Medulla oblongata (tissue), 1 donor: ENCODE results near the gene SVIP.

Source experiments
- DNase-seq: peaks from one replicate; pipeline ENCODE4 v3.0.0-alpha.2; 2015; ENCODE audit errors: extremely low spot score

Gene SVIP

GRCh38 chr11:22829231-22830081, at the start of gene SVIP:
TSS of gene SVIP (minus strand) at chr11:22829801. CDS start at chr11:22829748, 53 bp downstream.
- peak; percentile 96 for DNase-seq

DNA sequence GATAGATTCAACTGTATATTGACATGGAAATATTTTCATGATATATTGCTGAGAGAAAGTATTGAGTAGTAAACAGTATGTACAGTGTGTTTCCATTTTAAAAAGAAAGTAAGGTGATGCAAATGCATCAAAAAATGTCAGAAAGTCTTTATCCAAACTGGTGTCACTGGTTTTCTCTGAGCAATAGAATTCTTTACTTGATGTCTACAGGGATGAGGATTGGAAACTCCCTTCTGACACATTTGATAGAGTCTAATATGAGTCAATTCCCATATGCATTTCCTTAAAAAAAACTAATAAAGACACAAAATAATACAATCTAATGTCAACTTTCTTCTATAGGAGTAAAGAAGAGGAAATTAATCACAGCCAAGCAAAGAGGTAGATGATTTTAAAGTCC, 49.0 kb upstream of the SVIP start:
- no peak for DNase-seq

DNA sequence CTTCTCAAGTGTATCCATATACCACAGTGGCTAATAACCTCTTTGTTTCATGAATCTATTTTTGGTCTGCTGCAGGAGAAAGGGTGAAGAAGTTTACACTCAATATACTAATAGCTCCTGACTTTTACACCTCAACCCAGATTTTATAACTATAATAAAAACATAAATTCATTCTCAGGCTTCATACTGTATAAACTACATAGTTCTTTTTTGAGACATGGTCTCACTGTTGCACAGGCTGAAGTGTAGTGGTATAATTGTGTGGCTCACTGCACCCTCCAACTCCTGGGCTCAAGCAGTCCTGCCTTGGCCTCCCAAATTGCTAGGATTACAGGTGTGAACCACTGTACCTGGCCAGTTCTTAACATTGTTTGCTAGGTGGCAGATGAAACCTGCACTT, 48.4 kb upstream of the SVIP start:
- no peak for DNase-seq

DNA sequence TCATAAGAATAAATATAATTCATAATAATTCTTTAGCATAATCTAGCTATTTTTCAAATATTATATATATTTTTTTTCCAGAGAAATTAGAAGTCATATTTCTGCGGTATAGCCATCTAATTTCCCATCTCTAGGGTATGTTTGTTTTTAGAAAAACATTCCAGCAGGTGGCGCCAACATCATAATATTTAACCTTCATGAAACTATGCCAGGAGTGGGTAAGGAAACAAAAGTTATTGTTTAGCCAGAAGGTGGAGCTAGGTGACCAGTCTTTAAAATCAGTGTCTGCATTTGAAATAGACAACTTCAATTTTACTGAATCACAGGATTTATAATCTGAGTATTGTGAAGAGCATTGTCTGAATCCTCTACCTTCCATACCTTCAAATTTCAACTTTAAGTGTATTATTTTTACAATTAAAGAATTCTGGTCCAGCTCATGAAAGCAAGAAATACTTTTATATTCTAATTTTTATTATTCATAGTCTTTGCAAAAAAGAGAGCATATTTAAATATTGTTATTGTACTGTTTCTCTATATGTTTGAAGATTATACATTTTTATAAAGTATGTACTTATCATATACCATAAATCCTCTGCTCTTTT, 46.4 kb upstream of the SVIP start:
- DNase-seq = peak; percentile 91

DNA sequence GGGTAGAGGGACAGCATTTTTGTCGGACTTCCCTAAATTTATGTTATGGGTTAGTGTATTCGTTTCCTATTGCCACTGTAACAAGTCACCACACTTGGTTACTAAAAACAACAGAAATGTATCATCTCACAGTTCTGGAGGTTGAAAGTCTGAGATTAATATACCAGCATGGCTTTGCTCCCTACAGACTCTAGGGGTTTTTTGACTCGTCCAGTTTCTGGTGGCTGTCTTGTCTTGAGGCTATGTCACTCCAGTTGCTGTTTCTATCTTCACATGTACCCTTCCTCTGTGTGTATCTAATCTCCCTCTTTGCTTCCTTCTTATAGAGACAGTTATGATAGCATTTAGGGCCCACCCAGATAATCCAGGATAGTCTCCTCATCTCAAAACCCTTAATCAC, 39.7 kb upstream of the SVIP start:
- DNase-seq = no peak

- no peak for DNase-seq
These were observed 30.6 kb upstream of the SVIP start, which contains the start of gene CCDC179 for GRCh38 chr11:22860241-22860640. TSS of gene CCDC179 (minus strand) at chr11:22860474. CDS start at chr11:22860421, 53 bp downstream.

DNA sequence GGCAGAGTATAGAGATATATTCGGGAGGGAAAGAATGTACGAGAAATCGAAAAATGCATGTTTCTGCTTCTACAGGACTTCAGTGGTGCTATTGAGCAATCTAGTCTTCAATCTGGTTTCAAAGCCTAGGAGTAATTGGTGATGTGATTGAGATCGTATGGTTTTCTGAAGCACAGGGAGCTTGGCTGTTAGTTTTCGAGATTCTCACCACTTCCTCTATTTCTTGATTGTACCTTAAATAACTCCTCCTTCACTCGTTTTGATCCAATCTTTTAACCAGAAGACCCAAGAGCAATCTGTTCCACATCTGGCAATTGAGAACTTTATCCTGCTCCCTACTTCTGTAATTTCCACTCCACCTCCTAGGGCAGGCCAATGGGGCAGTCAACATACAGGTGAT, 30.2 kb upstream of the SVIP start:
- DNase-seq = no peak

DNA sequence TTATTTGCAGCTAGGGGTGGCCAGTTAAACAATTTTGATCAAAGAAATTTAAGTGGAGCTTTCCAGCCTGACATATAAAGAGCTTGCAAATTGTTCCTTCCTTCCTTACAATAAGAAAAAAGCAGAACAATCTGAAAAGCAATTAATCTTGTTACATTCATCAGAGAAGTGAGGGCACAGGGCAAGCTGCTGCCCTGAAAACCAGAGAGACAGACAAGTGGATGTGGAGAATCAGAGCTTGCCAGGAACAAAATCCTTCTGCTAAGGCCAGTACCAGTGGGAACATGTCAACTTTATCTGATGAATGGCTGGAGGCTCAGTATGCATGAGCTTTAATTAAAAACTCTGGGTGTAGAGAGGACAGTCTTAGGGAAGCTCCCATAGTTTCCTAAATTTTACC, 21.9 kb upstream of the SVIP start:
- DNase-seq = no peak

DNA sequence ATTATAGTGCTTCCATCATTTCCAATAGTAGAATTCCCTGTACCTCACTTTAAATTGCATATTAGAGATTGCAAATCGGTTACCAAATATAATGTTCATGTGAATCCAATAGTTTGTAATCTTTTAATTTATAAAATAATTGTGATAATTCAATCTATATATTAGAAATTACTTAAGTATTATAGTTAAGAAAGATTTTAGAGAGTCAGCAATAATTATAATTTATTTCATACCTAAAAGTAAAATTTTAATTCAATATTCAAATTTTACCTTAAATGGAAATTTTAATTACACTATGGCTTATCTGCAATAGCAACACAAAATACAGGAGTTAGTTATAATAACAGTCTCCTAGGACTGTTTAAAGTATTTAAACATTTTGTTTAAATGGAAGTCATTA, 17.1 kb upstream of the SVIP start:
- DNase-seq = no peak

DNA sequence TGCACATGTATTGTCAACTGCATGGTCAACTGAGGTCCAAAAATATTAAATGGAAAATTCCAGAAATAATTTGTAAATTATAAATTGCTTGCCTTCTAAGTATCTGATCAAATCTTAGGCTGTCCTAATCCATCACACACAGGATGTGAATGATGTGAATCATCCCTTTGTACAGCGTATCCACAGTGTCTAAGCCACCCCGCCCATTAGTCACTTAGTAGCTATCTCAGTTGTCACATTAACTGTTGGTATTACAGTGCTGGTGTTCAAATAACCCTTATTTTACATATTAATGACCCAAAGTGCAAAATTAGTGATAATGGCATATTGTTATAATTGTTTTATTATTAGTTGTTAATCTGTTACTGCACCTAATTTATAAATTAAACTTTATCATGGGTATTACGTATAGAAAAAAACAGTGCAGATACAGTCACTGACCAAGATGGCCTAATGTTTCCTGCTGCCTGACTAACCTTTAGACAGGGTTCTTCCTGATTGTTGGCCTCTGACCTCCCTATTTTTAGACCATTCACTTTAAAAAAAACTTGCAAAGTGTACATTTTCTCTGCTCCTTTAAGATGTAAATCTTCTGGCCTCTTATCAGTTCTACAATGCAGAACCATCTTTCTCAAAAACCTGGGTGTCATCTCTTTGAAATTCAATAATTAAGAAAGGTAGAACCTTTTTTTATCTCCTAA, 2.9 kb upstream of the SVIP start:
- peak; percentile 28 for DNase-seq

- no peak for DNase-seq
These were observed 447 bp upstream of the SVIP start for GRCh38 chr11:22830082-22830414.

DNA sequence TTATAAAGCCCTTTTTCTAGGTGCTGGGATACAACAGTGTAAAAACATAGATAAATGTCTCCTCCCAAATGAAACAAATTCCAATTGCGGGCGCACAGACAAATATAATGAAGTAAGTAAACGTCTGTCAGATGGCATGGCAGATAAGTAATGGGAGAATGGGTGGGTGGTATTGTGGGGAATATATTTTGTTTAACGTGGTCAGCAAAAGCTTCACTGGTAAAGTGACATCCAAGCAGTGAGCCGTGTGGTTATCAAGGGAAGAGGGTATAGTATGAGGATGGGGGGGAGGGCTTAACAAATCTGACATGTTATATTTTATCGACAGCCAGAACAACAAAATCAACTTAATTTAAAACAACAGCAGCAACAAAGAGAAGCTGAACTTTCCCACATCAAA, 1.2 kb downstream of the SVIP start:
- no peak for DNase-seq

DNA sequence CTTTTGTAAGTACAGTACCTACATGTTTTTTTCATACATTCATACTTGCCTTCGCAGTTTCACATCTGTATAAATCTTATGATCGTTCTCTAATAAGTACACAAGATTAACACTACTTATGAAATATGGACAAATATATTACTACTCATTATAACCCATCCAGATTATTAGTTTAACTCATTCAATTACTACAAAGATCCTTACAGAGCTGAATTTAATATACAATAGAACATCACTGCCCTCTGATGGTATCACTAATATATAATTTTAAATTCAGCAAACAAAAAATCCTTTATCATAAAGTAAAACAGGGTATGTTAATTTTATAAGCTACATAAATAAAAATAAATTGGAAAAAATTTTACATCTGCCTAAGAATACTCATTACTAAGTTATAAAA, 7.4 kb downstream of the SVIP start:
- no peak for DNase-seq

- DNase-seq = no peak
These were observed 19.7 kb downstream of the SVIP start for GRCh38 chr11:22809893-22810292.

DNA sequence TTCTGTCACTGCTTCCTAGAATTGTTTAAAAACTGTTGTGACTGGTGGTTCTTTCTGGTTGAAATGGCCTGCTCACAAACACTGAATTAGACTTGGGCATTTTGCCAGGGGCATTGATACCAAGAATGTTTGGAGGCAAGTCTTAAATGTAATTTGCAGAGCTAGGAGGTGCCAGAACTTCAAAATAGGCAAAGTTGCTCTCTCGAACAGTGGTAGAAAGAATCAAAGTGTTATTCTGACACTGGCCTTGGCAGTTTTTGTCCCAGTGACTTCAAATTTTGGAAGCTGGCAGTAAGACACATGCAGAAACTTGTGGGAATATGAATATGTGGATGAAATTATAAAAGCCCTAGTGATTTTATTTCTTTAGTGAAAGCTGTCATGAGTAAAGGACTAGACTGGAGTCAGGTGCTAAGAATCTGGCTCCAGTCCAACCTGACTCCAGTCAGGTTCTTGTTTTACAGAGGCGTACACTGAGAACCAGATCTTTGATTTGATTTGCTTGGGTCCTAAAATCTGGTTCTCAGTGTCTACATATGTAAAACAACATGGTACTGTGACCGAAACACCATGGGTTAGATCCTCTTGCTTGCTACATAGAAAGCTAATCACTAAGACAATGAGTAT, 20.9 kb downstream of the SVIP start:
- DNase-seq = peak; percentile 41

DNA sequence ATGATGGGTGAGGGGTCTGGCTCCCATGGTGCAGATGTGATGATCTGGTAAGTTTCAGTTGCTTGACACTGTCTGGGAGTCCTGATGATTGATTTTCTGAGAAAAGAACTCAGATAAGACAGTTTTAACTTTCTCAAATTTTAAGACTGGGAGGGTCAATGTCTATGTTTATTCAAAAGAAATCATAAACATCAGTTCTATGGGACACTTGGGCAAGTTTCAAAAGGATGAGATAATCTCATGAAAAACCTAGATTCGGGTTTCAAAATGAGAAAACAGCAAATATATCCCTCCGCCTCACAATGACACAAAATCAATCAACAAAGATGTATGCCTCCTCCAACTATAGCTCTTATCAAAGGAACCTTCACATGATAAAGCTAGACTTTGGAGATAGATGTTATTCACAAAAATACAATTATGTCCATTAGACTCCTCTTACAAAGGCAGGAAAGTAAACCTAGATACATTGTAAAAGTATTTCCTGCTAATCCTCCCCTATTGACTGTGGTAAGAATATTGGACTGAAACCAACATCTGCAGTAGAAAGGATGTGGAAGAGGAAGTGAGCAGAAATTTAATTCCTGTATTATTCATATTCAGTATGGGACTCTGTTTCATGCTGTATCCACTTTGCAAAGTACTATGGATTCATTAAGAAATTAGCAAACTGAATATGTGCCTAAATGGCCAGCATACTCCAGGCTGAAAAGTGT, 21.6 kb downstream of the SVIP start:
- no peak for DNase-seq

GRCh38 chr11:22807391-22807790, 22.2 kb downstream of the SVIP start:
- no peak for DNase-seq

DNA sequence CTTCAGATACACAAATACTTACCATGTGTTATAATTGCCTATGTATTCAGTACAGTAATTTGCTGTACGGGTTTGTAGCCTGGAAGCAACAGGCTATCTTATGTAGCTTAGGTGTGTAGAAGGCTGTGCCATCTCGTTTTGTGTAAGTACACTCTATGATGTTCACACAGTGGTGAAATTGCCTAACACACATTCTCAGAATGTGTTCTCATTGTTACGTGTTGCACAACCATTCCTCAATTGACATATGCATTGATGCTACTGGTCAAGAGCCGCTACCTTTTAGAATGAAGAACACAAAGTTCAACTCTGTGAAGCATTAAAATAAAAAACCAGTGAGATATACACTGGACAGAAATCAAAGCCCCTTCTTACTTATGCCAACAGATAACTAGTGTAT, 26.7 kb downstream of the SVIP start:
- no peak for DNase-seq

DNA sequence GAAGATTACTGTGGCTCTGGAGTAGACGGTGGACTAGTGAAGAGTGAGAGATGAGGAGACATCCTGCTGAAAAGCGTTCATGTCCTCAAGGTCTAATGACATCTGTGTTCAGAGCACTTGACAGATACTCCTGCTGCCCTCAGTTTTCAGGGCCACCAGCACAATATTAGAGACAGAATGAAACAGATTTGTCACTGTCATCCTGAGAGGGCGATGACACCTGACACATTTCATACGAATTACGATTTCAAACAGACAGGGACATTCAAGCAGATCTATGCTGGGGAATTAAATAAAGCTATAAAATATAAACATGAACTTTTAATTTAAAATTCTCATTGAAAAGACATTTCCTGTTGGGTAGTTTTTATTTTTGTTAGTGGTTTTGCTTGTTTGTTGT, 29.1 kb downstream of the SVIP start:
- DNase-seq = no peak

GRCh38 chr11:22798901-22799300, 30.7 kb downstream of the SVIP start:
- no peak for DNase-seq

GRCh38 chr11:22797047-22797446, 32.6 kb downstream of the SVIP start:
- peak; percentile 64 for DNase-seq

- no peak for DNase-seq
These were observed 33.7 kb downstream of the SVIP start for GRCh38 chr11:22795914-22796313.
